ENCODE measurements around the gene SEMA4B. TPM values are rescaled to one million over a fixed set of nuclear protein-coding genes. Genes with fewer than 3 reads are reported as not detected.

The SEMA4B gene
- total and polyA plus RNA-seq, 10 of the 15 experiments (the other 5 are each of a cell fraction or from before 2014, with no cell fraction given), result 0.87 to 26.0 (median 9.3) TPM

DNA sequence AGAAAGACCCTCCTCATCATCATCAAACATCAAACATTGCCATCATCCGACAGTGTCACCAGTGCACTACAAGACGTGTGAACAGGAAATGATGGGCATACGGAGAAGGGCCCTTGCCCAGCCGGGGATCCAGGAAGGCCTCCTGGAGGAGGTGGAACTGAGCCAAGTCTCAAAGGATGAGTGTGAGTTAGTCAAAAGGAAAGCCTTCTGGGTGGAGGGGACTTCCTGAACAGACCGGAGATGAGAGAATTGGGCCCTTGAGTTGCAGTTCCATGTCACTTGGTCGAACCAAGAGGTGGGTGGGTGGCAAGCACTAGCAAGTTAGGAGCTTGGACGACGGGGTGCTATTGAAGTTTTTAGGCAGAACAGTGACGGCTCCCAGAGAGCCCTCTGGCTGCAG, 8.5 kb downstream of the SEMA4B start (continued):
- TF ChIP-seq ZNF24 (IDR thresholded peaks at IDR 0.05), result no peak
- no peak for TF ChIP-seq ESRRA (IDR thresholded peaks at IDR 0.05; ENCODE audit: low read length)
- peak in 1 of 2 experiments; percentile 64; a peak in 1 of 4 replicates for TF ChIP-seq ETV6 (conservative IDR thresholded peaks at IDR 0.05 in 1 of 2, IDR thresholded peaks at IDR 0.05 in 1 of 2; ENCODE audit: borderline replicate concordance in 1 of 2, low read depth in 1 of 2)
- TF ChIP-seq EP300 (IDR thresholded peaks at IDR 0.05; ENCODE audit: borderline replicate concordance in 1 of 2, control insufficient read depth in 1 of 2, low read depth in 2 of 2, low read length in 2 of 2), result 0 out of 4 replicates have a peak, but pooled peaks of 1 of the 2 experiments have one; percentile 36
- TF ChIP-seq PAX8 (IDR thresholded peaks at IDR 0.05), result no peak
- TF ChIP-seq, protein P1, sequence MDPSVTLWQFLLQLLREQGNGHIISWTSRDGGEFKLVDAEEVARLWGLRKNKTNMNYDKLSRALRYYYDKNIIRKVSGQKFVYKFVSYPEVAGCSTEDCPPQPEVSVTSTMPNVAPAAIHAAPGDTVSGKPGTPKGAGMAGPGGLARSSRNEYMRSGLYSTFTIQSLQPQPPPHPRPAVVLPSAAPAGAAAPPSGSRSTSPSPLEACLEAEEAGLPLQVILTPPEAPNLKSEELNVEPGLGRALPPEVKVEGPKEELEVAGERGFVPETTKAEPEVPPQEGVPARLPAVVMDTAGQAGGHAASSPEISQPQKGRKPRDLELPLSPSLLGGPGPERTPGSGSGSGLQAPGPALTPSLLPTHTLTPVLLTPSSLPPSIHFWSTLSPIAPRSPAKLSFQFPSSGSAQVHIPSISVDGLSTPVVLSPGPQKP (IDR thresholded peaks at IDR 0.05; ENCODE audit: low read depth, low read length), result no peak
- TF ChIP-seq KAT2A (conservative IDR thresholded peaks at IDR 0.05; ENCODE audit: control insufficient read depth, low read depth, low read length), result no peak
- 0 out of 2 replicates have a peak, but pooled peaks have one; percentile 28 for TF ChIP-seq ATF7 (IDR thresholded peaks at IDR 0.05; ENCODE audit: low read depth)
- TF ChIP-seq RCOR1 (conservative IDR thresholded peaks at IDR 0.05; ENCODE audit: low read depth, low read length), result no peak
- TF ChIP-seq, protein P2, sequence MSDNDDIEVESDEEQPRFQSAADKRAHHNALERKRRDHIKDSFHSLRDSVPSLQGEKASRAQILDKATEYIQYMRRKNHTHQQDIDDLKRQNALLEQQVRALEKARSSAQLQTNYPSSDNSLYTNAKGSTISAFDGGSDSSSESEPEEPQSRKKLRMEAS (IDR thresholded peaks at IDR 0.05; ENCODE audit: low read depth, low read length), result no peak
- TF ChIP-seq, protein P3, sequence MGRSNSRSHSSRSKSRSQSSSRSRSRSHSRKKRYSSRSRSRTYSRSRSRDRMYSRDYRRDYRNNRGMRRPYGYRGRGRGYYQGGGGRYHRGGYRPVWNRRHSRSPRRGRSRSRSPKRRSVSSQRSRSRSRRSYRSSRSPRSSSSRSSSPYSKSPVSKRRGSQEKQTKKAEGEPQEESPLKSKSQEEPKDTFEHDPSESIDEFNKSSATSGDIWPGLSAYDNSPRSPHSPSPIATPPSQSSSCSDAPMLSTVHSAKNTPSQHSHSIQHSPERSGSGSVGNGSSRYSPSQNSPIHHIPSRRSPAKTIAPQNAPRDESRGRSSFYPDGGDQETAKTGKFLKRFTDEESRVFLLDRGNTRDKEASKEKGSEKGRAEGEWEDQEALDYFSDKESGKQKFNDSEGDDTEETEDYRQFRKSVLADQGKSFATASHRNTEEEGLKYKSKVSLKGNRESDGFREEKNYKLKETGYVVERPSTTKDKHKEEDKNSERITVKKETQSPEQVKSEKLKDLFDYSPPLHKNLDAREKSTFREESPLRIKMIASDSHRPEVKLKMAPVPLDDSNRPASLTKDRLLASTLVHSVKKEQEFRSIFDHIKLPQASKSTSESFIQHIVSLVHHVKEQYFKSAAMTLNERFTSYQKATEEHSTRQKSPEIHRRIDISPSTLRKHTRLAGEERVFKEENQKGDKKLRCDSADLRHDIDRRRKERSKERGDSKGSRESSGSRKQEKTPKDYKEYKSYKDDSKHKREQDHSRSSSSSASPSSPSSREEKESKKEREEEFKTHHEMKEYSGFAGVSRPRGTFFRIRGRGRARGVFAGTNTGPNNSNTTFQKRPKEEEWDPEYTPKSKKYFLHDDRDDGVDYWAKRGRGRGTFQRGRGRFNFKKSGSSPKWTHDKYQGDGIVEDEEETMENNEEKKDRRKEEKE (IDR thresholded peaks at IDR 0.05), result no peak
- TF ChIP-seq SMAD5 (IDR thresholded peaks at IDR 0.05; ENCODE audit: low read depth), result no peak
- no peak for TF ChIP-seq EGR1 (IDR thresholded peaks at IDR 0.05; ENCODE audit: borderline replicate concordance in 1 of 2, low read depth in 2 of 2, low read length in 2 of 2)
- TF ChIP-seq, protein P4, sequence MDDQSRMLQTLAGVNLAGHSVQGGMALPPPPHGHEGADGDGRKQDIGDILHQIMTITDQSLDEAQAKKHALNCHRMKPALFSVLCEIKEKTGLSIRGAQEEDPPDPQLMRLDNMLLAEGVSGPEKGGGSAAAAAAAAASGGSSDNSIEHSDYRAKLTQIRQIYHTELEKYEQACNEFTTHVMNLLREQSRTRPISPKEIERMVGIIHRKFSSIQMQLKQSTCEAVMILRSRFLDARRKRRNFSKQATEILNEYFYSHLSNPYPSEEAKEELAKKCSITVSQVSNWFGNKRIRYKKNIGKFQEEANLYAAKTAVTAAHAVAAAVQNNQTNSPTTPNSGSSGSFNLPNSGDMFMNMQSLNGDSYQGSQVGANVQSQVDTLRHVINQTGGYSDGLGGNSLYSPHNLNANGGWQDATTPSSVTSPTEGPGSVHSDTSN (IDR thresholded peaks at IDR 0.05; ENCODE audit: insufficient replicate concordance, low read depth, low read length), result no peak
- no peak for TF ChIP-seq WRNIP1 (IDR thresholded peaks at IDR 0.05; ENCODE audit: borderline replicate concordance, low read depth, low read length)
- TF ChIP-seq RFX5 (IDR thresholded peaks at IDR 0.05; ENCODE audit: low read depth, low read length), result no peak
- peak; percentile 58 for TF ChIP-seq RELA (IDR thresholded peaks at IDR 0.05; ENCODE audit: borderline replicate concordance, partially characterized antibody)
- TF ChIP-seq CEBPB (IDR thresholded peaks at IDR 0.05; ENCODE audit: borderline replicate concordance in 1 of 2, low read depth in 2 of 2, low read length in 2 of 2), result no peak
- TF ChIP-seq NBN (IDR thresholded peaks at IDR 0.05), result peak; percentile 58; the same call in 1 of the 2 replicates
- 0 out of 2 replicates have a peak, but pooled peaks have one; percentile 9 for TF ChIP-seq SPI1 (IDR thresholded peaks at IDR 0.05; ENCODE audit: borderline replicate concordance, insufficient read depth, low read depth, low read length)
- TF ChIP-seq, protein P5, sequence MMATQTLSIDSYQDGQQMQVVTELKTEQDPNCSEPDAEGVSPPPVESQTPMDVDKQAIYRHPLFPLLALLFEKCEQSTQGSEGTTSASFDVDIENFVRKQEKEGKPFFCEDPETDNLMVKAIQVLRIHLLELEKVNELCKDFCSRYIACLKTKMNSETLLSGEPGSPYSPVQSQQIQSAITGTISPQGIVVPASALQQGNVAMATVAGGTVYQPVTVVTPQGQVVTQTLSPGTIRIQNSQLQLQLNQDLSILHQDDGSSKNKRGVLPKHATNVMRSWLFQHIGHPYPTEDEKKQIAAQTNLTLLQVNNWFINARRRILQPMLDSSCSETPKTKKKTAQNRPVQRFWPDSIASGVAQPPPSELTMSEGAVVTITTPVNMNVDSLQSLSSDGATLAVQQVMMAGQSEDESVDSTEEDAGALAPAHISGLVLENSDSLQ (IDR thresholded peaks at IDR 0.05), result peak; percentile 7; the same call in 1 of the 2 replicates
- TF ChIP-seq TCF7 (IDR thresholded peaks at IDR 0.05; ENCODE audit: borderline replicate concordance), result no peak
- TF ChIP-seq, protein P6, sequence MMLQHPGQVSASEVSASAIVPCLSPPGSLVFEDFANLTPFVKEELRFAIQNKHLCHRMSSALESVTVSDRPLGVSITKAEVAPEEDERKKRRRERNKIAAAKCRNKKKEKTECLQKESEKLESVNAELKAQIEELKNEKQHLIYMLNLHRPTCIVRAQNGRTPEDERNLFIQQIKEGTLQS (IDR thresholded peaks at IDR 0.05; ENCODE audit: borderline replicate concordance, extremely low read depth, low read depth, low read length), result no peak
